ENCODE data around the gene FREM2. TPM values are rescaled to one million over a fixed set of nuclear protein-coding genes. Genes with fewer than 3 reads are reported as not detected.
A peak's percentile ranks its signal among the peaks of the same experiment; 100 is the strongest.

FREM2 gene
- total and polyA plus RNA-seq, 2 experiments from 2014 or later: 2.4 to 29.8 TPM

DNA sequence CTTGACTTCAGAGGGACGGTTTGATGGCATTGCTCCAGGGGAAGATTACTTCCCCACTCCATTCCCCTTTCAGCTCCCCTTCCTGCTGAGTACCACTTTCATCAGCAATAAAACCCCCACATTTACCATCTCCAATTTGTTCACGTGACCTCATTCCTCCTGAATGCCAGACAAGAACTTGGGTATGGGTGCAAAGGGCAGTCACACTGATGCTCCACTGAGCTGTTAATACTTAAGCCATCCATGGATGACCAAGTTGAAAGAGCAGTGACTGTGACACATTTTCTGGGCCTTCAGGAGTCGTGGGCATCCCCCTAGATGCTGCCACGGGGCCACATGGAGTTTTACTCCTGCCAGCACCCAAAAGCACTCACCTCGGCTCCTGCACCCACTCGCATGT, 210.6 kb downstream of the FREM2 start (continued):
- TF ChIP-seq, protein P1, sequence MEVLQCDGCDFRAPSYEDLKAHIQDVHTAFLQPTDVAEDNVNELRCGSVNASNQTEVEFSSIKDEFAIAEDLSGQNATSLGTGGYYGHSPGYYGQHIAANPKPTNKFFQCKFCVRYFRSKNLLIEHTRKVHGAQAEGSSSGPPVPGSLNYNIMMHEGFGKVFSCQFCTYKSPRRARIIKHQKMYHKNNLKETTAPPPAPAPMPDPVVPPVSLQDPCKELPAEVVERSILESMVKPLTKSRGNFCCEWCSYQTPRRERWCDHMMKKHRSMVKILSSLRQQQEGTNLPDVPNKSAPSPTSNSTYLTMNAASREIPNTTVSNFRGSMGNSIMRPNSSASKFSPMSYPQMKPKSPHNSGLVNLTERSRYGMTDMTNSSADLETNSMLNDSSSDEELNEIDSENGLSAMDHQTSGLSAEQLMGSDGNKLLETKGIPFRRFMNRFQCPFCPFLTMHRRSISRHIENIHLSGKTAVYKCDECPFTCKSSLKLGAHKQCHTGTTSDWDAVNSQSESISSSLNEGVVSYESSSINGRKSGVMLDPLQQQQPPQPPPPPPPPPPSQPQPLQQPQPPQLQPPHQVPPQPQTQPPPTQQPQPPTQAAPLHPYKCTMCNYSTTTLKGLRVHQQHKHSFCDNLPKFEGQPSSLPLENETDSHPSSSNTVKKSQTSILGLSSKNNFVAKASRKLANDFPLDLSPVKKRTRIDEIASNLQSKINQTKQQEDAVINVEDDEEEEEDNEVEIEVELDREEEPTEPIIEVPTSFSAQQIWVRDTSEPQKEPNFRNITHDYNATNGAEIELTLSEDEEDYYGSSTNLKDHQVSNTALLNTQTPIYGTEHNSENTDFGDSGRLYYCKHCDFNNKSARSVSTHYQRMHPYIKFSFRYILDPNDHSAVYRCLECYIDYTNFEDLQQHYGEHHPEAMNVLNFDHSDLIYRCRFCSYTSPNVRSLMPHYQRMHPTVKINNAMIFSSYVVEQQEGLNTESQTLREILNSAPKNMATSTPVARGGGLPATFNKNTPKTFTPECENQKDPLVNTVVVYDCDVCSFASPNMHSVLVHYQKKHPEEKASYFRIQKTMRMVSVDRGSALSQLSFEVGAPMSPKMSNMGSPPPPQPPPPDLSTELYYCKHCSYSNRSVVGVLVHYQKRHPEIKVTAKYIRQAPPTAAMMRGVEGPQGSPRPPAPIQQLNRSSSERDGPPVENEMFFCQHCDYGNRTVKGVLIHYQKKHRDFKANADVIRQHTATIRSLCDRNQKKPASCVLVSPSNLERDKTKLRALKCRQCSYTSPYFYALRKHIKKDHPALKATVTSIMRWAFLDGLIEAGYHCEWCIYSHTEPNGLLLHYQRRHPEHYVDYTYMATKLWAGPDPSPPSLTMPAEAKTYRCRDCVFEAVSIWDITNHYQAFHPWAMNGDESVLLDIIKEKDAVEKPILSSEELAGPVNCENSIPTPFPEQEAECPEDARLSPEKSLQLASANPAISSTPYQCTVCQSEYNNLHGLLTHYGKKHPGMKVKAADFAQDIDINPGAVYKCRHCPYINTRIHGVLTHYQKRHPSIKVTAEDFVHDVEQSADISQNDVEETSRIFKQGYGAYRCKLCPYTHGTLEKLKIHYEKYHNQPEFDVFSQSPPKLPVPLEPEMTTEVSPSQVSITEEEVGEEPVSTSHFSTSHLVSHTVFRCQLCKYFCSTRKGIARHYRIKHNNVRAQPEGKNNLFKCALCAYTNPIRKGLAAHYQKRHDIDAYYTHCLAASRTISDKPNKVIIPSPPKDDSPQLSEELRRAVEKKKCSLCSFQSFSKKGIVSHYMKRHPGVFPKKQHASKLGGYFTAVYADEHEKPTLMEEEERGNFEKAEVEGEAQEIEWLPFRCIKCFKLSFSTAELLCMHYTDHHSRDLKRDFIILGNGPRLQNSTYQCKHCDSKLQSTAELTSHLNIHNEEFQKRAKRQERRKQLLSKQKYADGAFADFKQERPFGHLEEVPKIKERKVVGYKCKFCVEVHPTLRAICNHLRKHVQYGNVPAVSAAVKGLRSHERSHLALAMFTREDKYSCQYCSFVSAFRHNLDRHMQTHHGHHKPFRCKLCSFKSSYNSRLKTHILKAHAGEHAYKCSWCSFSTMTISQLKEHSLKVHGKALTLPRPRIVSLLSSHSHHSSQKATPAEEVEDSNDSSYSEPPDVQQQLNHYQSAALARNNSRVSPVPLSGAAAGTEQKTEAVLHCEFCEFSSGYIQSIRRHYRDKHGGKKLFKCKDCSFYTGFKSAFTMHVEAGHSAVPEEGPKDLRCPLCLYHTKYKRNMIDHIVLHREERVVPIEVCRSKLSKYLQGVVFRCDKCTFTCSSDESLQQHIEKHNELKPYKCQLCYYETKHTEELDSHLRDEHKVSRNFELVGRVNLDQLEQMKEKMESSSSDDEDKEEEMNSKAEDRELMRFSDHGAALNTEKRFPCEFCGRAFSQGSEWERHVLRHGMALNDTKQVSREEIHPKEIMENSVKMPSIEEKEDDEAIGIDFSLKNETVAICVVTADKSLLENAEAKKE (CRISPR knock-in tag; IDR thresholded peaks at IDR 0.05): no peak
- no peak for TF ChIP-seq ZNF331 (CRISPR knock-in tag; IDR thresholded peaks at IDR 0.05; ENCODE audit: low read depth)
- TF ChIP-seq EZH2 (IDR thresholded peaks at IDR 0.05; ENCODE audit: low read depth, unreplicated experiment): no peak
- TF ChIP-seq NANOG (IDR thresholded peaks at IDR 0.05; ENCODE audit: borderline replicate concordance): no peak
- no peak for TF ChIP-seq STAT1 (IDR thresholded peaks at IDR 0.05; ENCODE audit: unreplicated experiment)

DNA sequence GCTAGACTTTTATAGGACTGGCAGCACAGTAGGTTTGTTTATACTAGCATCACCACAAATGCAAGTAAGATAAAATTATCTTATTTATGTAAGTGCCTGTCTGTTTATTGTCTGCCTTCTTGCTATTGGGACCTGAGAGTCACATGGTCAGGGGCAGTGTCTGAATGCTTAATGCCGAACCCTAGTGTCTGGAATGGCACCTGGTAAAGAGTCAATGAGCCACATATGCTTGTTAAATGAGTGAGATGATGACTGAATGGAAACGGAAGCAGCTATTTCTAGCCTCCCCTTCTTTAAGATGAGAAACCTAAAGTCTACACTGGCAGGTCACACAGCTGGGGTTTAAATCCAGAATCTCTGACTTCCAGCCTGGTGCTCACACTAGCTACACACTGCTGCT, 211.6 kb downstream of the FREM2 start:
- DNase-seq (ENCODE audit: low spot score): no peak
- Histone ChIP-seq H3K79me2 (replicated peaks; ENCODE audit: insufficient read depth) (no peaks in the 10 kb centered on the region), H3K36me3 (ENCODE audit: insufficient read depth) (no peaks in the 10 kb centered on the region)
- TF ChIP-seq ETS1 (IDR thresholded peaks at IDR 0.05) (no peak), EZH2 (IDR thresholded peaks at IDR 0.05; ENCODE audit: low read depth, unreplicated experiment) (no peak), POLR2AphosphoS5 (IDR thresholded peaks at IDR 0.05; ENCODE audit: low read depth) (no peak), NANOG (IDR thresholded peaks at IDR 0.05; ENCODE audit: borderline replicate concordance) (no peak), ZNF114 (CRISPR knock-in tag; IDR thresholded peaks at IDR 0.05) (no peak), EZH2phosphoT487 (IDR thresholded peaks at IDR 0.05; ENCODE audit: unreplicated experiment) (no peak), STAT1 (IDR thresholded peaks at IDR 0.05; ENCODE audit: unreplicated experiment) (no peak), CTCF (conservative IDR thresholded peaks at IDR 0.05; ENCODE audit: low read depth in 2 of 2) (no peak), CREB1 (CRISPR knock-in tag; IDR thresholded peaks at IDR 0.05; ENCODE audit: low read depth) (no peak), ZNF331 (CRISPR knock-in tag; IDR thresholded peaks at IDR 0.05; ENCODE audit: low read depth) (no peak), JUNB (IDR thresholded peaks at IDR 0.05; ENCODE audit: unreplicated experiment) (no peak)
- TF ChIP-seq, protein P2, sequence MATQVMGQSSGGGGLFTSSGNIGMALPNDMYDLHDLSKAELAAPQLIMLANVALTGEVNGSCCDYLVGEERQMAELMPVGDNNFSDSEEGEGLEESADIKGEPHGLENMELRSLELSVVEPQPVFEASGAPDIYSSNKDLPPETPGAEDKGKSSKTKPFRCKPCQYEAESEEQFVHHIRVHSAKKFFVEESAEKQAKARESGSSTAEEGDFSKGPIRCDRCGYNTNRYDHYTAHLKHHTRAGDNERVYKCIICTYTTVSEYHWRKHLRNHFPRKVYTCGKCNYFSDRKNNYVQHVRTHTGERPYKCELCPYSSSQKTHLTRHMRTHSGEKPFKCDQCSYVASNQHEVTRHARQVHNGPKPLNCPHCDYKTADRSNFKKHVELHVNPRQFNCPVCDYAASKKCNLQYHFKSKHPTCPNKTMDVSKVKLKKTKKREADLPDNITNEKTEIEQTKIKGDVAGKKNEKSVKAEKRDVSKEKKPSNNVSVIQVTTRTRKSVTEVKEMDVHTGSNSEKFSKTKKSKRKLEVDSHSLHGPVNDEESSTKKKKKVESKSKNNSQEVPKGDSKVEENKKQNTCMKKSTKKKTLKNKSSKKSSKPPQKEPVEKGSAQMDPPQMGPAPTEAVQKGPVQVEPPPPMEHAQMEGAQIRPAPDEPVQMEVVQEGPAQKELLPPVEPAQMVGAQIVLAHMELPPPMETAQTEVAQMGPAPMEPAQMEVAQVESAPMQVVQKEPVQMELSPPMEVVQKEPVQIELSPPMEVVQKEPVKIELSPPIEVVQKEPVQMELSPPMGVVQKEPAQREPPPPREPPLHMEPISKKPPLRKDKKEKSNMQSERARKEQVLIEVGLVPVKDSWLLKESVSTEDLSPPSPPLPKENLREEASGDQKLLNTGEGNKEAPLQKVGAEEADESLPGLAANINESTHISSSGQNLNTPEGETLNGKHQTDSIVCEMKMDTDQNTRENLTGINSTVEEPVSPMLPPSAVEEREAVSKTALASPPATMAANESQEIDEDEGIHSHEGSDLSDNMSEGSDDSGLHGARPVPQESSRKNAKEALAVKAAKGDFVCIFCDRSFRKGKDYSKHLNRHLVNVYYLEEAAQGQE (IDR thresholded peaks at IDR 0.05; ENCODE audit: unreplicated experiment): no peak

More for the DNA sequence above, 211.6 kb downstream of the FREM2 start:
- ATAC-seq: no peak
- H2AFZ ChIP-seq: peak overlapping the region; percentile 66; the same call in 1 of the 2 replicates
- H4K20me1 ChIP-seq (replicated peaks; ENCODE audit: insufficient read depth): no peaks in the 10 kb centered on the region
- peaks cover 4% of the 10 kb centered on the region; the same call in 2 of the 3 replicates for H3K36me3 Mint-ChIP-seq (ENCODE audit: low read depth)
- H3K4me2 ChIP-seq: no peak overlapping the region
- peaks cover 6% of the 10 kb centered on the region for H3K27me3 Mint-ChIP-seq (ENCODE audit: insufficient read depth, low read depth, poor library complexity)
- H3K27ac Mint-ChIP-seq: no peak overlapping the region
- H3K9me2 ChIP-seq (ENCODE audit: insufficient read depth): peaks cover 8% of the 10 kb centered on the region
- no peaks in the 10 kb centered on the region for H3F3A ChIP-seq (replicated peaks; ENCODE audit: low read depth)
- no peak overlapping the region for H3K4me3 Mint-ChIP-seq
- peaks cover 9% of the 10 kb centered on the region; the same call in 2 of the 3 replicates for H3K9me3 Mint-ChIP-seq
- no peaks in the 10 kb centered on the region for H3K4me1 ChIP-seq (ENCODE audit: insufficient read depth)
- H3K27ac ChIP-seq (ENCODE audit: low read depth): no peak overlapping the region
- no peak overlapping the region for H3K4me3 ChIP-seq
- no peaks in the 10 kb centered on the region for H3K4me1 Mint-ChIP-seq
- no peaks in the 10 kb centered on the region for H3K27me3 ChIP-seq (ENCODE audit: insufficient read depth)

Data from GM23338 (cell line).